Spleen (tissue), 7 donors: Measurements from ENCODE around the gene AK8.

Experiments used
- POLR2A ChIP-seq, 3 donors: fragments of 450-650 bp; IDR thresholded peaks; one replicate each; pipeline ENCODE4 v1.5.1; 2017; ENCODE audit warnings: antibody characterized with exemption in 3 of 3, mild to moderate bottlenecking in 1 of 3
- POLR2AphosphoS5 ChIP-seq, 3 donors: sonication (generic); formaldehyde crosslinking; IDR thresholded peaks; one replicate each; pipeline ENCODE4 v1.5.1; 2017; ENCODE audit warnings: antibody characterized with exemption in 3 of 3
- TF ChIP-seq, protein P1 (sequence below), 11 experiments: fragments of 200-600 bp in 7 of 11; fragments of 450-650 bp in 4 of 11; sonication (generic) in 4 of 11; IDR thresholded peaks in 8 of 11; conservative IDR thresholded peaks in 3 of 11; 1 replicate in 7 of 11; 2 replicates in 4 of 11; pipeline versions ENCODE4 v1.4.0 to v1.8.0; 2016 to 2021; ENCODE audit warnings: antibody characterized with exemption in 11 of 11, inconsistent platforms in 4 of 11, mild to moderate bottlenecking in 1 of 11
- donor health status: DM: no; HTN: no; CAD: no; lungs with moderate emphysema.
- donor health status: DM: no; HTN: no; CAD: no.
- donor health status: DM: no; HTN: no; CAD: no.

DNA sequence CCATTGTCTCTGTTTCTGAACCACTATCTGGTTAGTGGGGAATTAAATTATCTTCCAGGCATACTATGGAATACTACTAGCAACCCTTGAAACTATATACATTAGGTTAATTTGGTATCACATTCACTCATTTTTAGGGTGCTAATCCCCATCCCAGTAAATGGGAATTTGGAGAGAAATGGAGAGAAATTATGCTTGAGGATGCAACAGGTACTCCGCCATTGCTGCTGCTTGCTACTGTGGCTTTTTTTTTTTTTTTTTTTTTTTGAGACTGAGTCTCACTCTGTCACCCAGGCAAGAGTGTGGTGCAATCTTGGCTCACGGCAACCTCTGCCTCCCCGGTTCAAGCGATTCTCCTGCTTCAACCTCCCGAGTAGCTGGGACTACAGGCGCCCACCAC is 66.1 kb downstream of the AK8 start:
- TF ChIP-seq POLR2AphosphoS5 (IDR thresholded peaks at IDR 0.05) = no peak
- no peak for TF ChIP-seq POLR2A (IDR thresholded peaks at IDR 0.05)
- TF ChIP-seq, protein P1, sequence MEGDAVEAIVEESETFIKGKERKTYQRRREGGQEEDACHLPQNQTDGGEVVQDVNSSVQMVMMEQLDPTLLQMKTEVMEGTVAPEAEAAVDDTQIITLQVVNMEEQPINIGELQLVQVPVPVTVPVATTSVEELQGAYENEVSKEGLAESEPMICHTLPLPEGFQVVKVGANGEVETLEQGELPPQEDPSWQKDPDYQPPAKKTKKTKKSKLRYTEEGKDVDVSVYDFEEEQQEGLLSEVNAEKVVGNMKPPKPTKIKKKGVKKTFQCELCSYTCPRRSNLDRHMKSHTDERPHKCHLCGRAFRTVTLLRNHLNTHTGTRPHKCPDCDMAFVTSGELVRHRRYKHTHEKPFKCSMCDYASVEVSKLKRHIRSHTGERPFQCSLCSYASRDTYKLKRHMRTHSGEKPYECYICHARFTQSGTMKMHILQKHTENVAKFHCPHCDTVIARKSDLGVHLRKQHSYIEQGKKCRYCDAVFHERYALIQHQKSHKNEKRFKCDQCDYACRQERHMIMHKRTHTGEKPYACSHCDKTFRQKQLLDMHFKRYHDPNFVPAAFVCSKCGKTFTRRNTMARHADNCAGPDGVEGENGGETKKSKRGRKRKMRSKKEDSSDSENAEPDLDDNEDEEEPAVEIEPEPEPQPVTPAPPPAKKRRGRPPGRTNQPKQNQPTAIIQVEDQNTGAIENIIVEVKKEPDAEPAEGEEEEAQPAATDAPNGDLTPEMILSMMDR (IDR thresholded peaks at IDR 0.05 in 8 of 11, conservative IDR thresholded peaks at IDR 0.05 in 3 of 11) = no peak
